WTC11 (cell line): ENCODE results near the gene PCDH9.

Source experiments
- ETV6 ChIP-seq: sonication (generic); formaldehyde crosslinking; IDR thresholded peaks from 2 replicates; pipeline ENCODE4 v1.8.1; 2022; ENCODE audit warnings: mild to moderate bottlenecking, missing genetic modification reagents
- NR2C2 ChIP-seq: sonication (generic); formaldehyde crosslinking; IDR thresholded peaks from 2 replicates; pipeline ENCODE4 v1.8.0; 2022; ENCODE audit warnings: mild to moderate bottlenecking, missing genetic modification reagents
- ZNF423 ChIP-seq: fragments of 250-450 bp; sonication (Bioruptor Pico); IDR thresholded peaks from 2 replicates; pipeline ENCODE4 v2.1.2; 2022; ENCODE audit warnings: mild to moderate bottlenecking, moderate library complexity
- TF ChIP-seq, protein P1 (sequence below): sonication (generic); formaldehyde crosslinking; conservative IDR thresholded peaks from 2 replicates; pipeline ENCODE4 v1.8.1; 2022; ENCODE audit warnings: mild to moderate bottlenecking, missing genetic modification reagents
- TF ChIP-seq, protein P2 (sequence below): sonication (generic); formaldehyde crosslinking; IDR thresholded peaks from 2 replicates; pipeline ENCODE4 v1.8.1; 2022; ENCODE audit warnings: mild to moderate bottlenecking, moderate library complexity, missing genetic modification reagents
- TF ChIP-seq, protein P3 (sequence below): fragments of 200-600 bp; IDR thresholded peaks from 2 replicates; pipeline ENCODE4 v1.8.0; 2022; ENCODE audit warnings: antibody characterized with exemption

DNA sequence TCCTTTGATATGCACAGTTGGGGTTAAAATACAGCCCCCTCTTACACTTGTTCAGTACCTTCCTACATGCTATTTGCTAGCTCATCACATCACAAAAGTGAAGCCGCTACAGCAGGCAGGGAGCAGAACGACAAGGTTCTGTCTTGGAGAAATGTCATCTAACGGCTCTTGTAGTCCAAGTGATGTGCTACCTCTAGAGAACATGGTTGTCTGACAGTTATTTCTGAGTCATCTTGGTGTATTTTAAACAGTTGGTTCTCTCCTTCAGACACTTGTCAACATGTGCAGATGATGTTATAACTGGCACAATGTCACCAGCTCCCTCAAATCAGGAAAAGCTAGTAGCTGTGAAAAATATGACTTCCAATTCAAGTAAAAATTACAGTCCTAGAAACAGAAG is 865.0 kb downstream of the PCDH9 start:
- TF ChIP-seq, protein P1, sequence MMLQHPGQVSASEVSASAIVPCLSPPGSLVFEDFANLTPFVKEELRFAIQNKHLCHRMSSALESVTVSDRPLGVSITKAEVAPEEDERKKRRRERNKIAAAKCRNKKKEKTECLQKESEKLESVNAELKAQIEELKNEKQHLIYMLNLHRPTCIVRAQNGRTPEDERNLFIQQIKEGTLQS (CRISPR knock-in tag) = no peak
- no peak for TF ChIP-seq NR2C2 (CRISPR knock-in tag)
- TF ChIP-seq, protein P2, sequence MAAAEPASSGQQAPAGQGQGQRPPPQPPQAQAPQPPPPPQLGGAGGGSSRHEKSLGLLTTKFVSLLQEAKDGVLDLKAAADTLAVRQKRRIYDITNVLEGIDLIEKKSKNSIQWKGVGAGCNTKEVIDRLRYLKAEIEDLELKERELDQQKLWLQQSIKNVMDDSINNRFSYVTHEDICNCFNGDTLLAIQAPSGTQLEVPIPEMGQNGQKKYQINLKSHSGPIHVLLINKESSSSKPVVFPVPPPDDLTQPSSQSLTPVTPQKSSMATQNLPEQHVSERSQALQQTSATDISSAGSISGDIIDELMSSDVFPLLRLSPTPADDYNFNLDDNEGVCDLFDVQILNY (CRISPR knock-in tag) = no peak
- no peak for TF ChIP-seq ZNF423 (CRISPR knock-in tag)
- TF ChIP-seq, protein P3, sequence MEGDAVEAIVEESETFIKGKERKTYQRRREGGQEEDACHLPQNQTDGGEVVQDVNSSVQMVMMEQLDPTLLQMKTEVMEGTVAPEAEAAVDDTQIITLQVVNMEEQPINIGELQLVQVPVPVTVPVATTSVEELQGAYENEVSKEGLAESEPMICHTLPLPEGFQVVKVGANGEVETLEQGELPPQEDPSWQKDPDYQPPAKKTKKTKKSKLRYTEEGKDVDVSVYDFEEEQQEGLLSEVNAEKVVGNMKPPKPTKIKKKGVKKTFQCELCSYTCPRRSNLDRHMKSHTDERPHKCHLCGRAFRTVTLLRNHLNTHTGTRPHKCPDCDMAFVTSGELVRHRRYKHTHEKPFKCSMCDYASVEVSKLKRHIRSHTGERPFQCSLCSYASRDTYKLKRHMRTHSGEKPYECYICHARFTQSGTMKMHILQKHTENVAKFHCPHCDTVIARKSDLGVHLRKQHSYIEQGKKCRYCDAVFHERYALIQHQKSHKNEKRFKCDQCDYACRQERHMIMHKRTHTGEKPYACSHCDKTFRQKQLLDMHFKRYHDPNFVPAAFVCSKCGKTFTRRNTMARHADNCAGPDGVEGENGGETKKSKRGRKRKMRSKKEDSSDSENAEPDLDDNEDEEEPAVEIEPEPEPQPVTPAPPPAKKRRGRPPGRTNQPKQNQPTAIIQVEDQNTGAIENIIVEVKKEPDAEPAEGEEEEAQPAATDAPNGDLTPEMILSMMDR = no peak
- TF ChIP-seq ETV6 (CRISPR knock-in tag) = no peak
